H9 (cell line): ENCODE results near the gene NLRP1. TPM values are rescaled to one million over a fixed set of nuclear protein-coding genes. Genes with fewer than 3 reads are reported as not detected.

Source experiments
- DNase-seq: peaks from one replicate; pipeline ENCODE4 v3.0.0-alpha.2; 2017
- H2AFZ ChIP-seq: one replicate; pipeline ENCODE4 v1.6.1; 2013; ENCODE audit warnings: mild to moderate bottlenecking, low read length, control low read depth, moderate library complexity
- H2AK5ac ChIP-seq: 2 replicates; pipeline ENCODE4 v1.6.1; 2013; ENCODE audit warnings: low read length, control low read depth, mixed read lengths; ENCODE audit not compliant: insufficient read length
- H2BK120ac ChIP-seq: one replicate; pipeline ENCODE4 v1.6.1; 2013; ENCODE audit warnings: low read depth, mild to moderate bottlenecking, low read length, control low read depth, inconsistent platforms; ENCODE audit not compliant: poor library complexity, severe bottlenecking
- H2BK12ac ChIP-seq: 2 replicates; pipeline ENCODE4 v1.6.1; 2013; ENCODE audit warnings: low read length, control low read depth, mixed read lengths, low read depth; ENCODE audit not compliant: insufficient read length
- H2BK15ac ChIP-seq: 2 replicates; pipeline ENCODE4 v1.6.1; 2013; ENCODE audit warnings: low read depth, low read length, control low read depth
- H2BK20ac ChIP-seq: one replicate; pipeline ENCODE4 v1.6.1; 2013; ENCODE audit warnings: low read depth, mild to moderate bottlenecking, low read length, control low read depth, inconsistent platforms; ENCODE audit not compliant: poor library complexity, severe bottlenecking
- H2BK5ac ChIP-seq: 2 replicates; pipeline ENCODE4 v1.6.1; 2013; ENCODE audit warnings: low read length, control low read depth, mixed read lengths; ENCODE audit not compliant: insufficient read length
- H3K14ac ChIP-seq: 2 replicates; pipeline ENCODE4 v1.6.1; 2013; ENCODE audit warnings: low read length, control low read depth; ENCODE audit not compliant: insufficient read depth
- H3K18ac ChIP-seq: 2 replicates; pipeline ENCODE4 v1.6.1; 2013; ENCODE audit warnings: low read depth, mild to moderate bottlenecking, mixed read lengths, low read length, control low read depth; ENCODE audit not compliant: insufficient read length
- H3K23ac ChIP-seq: 2 replicates; pipeline ENCODE4 v1.6.1; 2013; ENCODE audit warnings: low read length, control low read depth, mixed read lengths, low read depth; ENCODE audit not compliant: insufficient read length
- H3K23me2 ChIP-seq: 2 replicates; pipeline ENCODE4 v1.6.1; 2013; ENCODE audit warnings: low read depth, mild to moderate bottlenecking, mixed read lengths, low read length, control low read depth; ENCODE audit not compliant: insufficient read length, poor library complexity, severe bottlenecking
- H3K27ac ChIP-seq: 2 replicates; pipeline ENCODE4 v1.5.1; 2013; ENCODE audit warnings: low read length, control low read depth, mixed read lengths, low read depth; ENCODE audit not compliant: insufficient read length
- H3K27me3 ChIP-seq: 2 replicates; pipeline ENCODE4 v1.6.1; 2013; ENCODE audit warnings: low read length, control low read depth, inconsistent platforms; ENCODE audit not compliant: insufficient read depth
- H3K4ac ChIP-seq: 2 replicates; pipeline ENCODE4 v1.6.1; 2013; ENCODE audit warnings: low read depth, mild to moderate bottlenecking, control low read depth, inconsistent platforms, low read length, moderate library complexity
- H3K4me1 ChIP-seq: 2 replicates; pipeline ENCODE4 v1.6.1; 2013; ENCODE audit warnings: low read length, control low read depth, inconsistent platforms; ENCODE audit not compliant: insufficient read depth
- H3K4me2 ChIP-seq: 2 replicates; pipeline ENCODE4 v1.6.1; 2013; ENCODE audit warnings: low read length, control low read depth, mixed read lengths; ENCODE audit not compliant: insufficient read length, insufficient read depth
- H3K56ac ChIP-seq: 2 replicates; pipeline ENCODE4 v1.6.1; 2013; ENCODE audit warnings: low read depth, mild to moderate bottlenecking, mixed read lengths, low read length, control low read depth; ENCODE audit not compliant: insufficient read length
- H3K79me1 ChIP-seq: 2 replicates; pipeline ENCODE4 v1.6.1; 2013; ENCODE audit warnings: low read depth, mild to moderate bottlenecking, moderate library complexity, low read length, control low read depth, inconsistent platforms; ENCODE audit not compliant: insufficient read depth, poor library complexity, severe bottlenecking
- H3K79me2 ChIP-seq: 2 replicates; pipeline ENCODE4 v1.6.1; 2013; ENCODE audit warnings: low read length, control low read depth, inconsistent platforms; ENCODE audit not compliant: insufficient read depth
- H3K9ac ChIP-seq: 2 replicates; pipeline ENCODE4 v1.6.1; 2013; ENCODE audit warnings: low read length, control low read depth, mixed read lengths; ENCODE audit not compliant: insufficient read length; ENCODE audit errors: extremely low read depth
- H3K9me3 ChIP-seq: one replicate; pipeline ENCODE4 v1.6.1; 2013; ENCODE audit warnings: low read depth, low read length, inconsistent platforms; ENCODE audit not compliant: control insufficient read depth
- H3T11ph ChIP-seq: one replicate; pipeline ENCODE4 v1.6.1; 2013; ENCODE audit warnings: mild to moderate bottlenecking, low read length, control low read depth, inconsistent platforms
- H4K20me1 ChIP-seq: one replicate; pipeline ENCODE4 v1.6.1; 2013; ENCODE audit not compliant: control insufficient read depth, insufficient read length, insufficient read depth
- H4K5ac ChIP-seq: 2 replicates; pipeline ENCODE4 v1.6.1; 2013; ENCODE audit warnings: low read depth, mild to moderate bottlenecking, mixed read lengths, low read length, control low read depth; ENCODE audit not compliant: insufficient read length
- H4K8ac ChIP-seq: replicated peaks from 2 replicates; pipeline ENCODE4 v1.6.1; 2013; ENCODE audit warnings: low read length, control low read depth, mixed read lengths, low read depth; ENCODE audit not compliant: insufficient read length
- H4K91ac ChIP-seq: 2 replicates; pipeline ENCODE4 v1.6.1; 2013; ENCODE audit warnings: low read depth, mild to moderate bottlenecking, moderate library complexity, mixed read lengths, low read length, control low read depth; ENCODE audit not compliant: insufficient read length
- H3K27ac Mint-ChIP-seq, 3 experiments: 2 replicates in 2 of 3; 3 replicates in 1 of 3; pipeline ENCODE4 v1.8.0; 2020 to 2021; ENCODE audit warnings: mixed read lengths in 3 of 3, mild to moderate bottlenecking in 1 of 3, moderate library complexity in 1 of 3
- H3K27me3 Mint-ChIP-seq: 2 replicates; pipeline ENCODE4 v1.8.0; 2021; ENCODE audit warnings: low read depth, mild to moderate bottlenecking, moderate library complexity, mixed read lengths
- H3K36me3 Mint-ChIP-seq, 3 experiments: 2 replicates in 2 of 3; 3 replicates in 1 of 3; pipeline ENCODE4 v1.8.0; 2020 to 2021; ENCODE audit warnings: low read depth in 3 of 3, mixed read lengths in 3 of 3; ENCODE audit not compliant: insufficient read depth in 1 of 3
- H3K4me1 Mint-ChIP-seq, 2 experiments: 2 replicates each; pipeline ENCODE4 v1.8.0; 2020; ENCODE audit warnings: mixed read lengths in 2 of 2
- H3K4me3 Mint-ChIP-seq, 2 experiments: 2 replicates in 1 of 2; 3 replicates in 1 of 2; pipeline ENCODE4 v1.8.0; 2020 to 2021; ENCODE audit warnings: mild to moderate bottlenecking in 2 of 2, mixed read lengths in 2 of 2, moderate library complexity in 1 of 2
- H3K9me3 Mint-ChIP-seq, 2 experiments: 2 replicates in 1 of 2; 3 replicates in 1 of 2; pipeline ENCODE4 v1.8.0; 2020; ENCODE audit warnings: mild to moderate bottlenecking in 2 of 2, mixed read lengths in 2 of 2, moderate library complexity in 1 of 2
- WGBS: extraction: QIAGEN DNeasy Blood & Tissue Kit; methylation state at CpG from one replicate; pipeline ENCODE4 v1.1.7; 2013; ENCODE audit warnings: missing lambda C conversion rate, low lambda C conversion rate, mixed read lengths; ENCODE audit not compliant: insufficient read length; ENCODE audit errors: extremely low coverage; 5-methylcytosine and 5-hydroxymethylcytosine counted together
- total RNA-seq: library from RNA; stranded (reverse); gene quantifications from 2 replicates; pipeline ENCODE4 v1.2.1, GENCODE V29; 2021
- TF ChIP-seq, protein P1 (sequence below): fragments of 200-600 bp; sonication (generic); conservative IDR thresholded peaks from 3 replicates; pipeline ENCODE4 v1.8.0; 2021; ENCODE audit warnings: antibody characterized with exemption, mild to moderate bottlenecking

NLRP1 gene
- total RNA-seq, 1 experiment from 2014 or later: 12.1 TPM

DNA sequence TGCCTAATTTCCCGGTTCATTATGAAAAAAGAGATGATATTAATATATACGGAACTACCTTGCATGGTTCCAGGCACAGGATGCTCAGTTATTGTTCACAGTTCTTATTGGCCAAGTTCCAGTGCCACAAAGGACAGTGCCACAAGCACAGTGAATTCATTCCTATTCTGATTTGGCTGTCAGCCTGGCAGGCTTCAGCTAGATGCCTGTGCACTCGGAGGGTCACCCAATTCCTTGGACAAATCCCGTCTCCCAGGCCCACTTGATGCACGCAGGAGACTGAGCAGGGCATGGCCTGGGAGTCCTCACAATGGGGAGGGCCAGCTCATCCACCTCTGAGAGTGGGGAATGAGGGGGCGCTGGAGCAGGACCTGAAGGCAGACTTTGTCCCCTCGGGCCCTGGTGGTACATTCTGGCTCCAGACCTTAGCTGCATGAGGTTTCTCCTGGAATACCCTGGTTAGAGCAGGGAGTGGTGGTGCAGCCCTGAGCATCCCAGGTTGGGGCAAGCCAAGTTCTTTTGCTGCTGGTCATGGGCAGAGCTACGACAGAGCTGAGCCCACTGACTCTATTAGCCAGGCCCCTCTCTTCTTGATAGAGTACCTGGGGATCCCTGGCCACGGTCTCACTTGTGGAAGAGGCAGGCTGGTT is 56.6 kb downstream of the NLRP1 start:
- H3K27me3 Mint-ChIP-seq: peaks cover 4% of the 10 kb centered on the region
- no peak overlapping the region for H3T11ph ChIP-seq
- no peak overlapping the region for H4K5ac ChIP-seq
- TF ChIP-seq, protein P1, sequence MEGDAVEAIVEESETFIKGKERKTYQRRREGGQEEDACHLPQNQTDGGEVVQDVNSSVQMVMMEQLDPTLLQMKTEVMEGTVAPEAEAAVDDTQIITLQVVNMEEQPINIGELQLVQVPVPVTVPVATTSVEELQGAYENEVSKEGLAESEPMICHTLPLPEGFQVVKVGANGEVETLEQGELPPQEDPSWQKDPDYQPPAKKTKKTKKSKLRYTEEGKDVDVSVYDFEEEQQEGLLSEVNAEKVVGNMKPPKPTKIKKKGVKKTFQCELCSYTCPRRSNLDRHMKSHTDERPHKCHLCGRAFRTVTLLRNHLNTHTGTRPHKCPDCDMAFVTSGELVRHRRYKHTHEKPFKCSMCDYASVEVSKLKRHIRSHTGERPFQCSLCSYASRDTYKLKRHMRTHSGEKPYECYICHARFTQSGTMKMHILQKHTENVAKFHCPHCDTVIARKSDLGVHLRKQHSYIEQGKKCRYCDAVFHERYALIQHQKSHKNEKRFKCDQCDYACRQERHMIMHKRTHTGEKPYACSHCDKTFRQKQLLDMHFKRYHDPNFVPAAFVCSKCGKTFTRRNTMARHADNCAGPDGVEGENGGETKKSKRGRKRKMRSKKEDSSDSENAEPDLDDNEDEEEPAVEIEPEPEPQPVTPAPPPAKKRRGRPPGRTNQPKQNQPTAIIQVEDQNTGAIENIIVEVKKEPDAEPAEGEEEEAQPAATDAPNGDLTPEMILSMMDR: no peak
- no peak overlapping the region for H3K4ac ChIP-seq
- H2BK120ac ChIP-seq: no peak overlapping the region
- H2AK5ac ChIP-seq: no peak overlapping the region
- H2BK5ac ChIP-seq: no peak overlapping the region
- H4K8ac ChIP-seq: no peak overlapping the region
- no peaks in the 10 kb centered on the region for H3K27me3 ChIP-seq
- H3K36me3 Mint-ChIP-seq: no peaks in the 10 kb centered on the region
- no peaks in the 10 kb centered on the region for H3K23me2 ChIP-seq
- no peak overlapping the region for H3K27ac Mint-ChIP-seq
- no peaks in the 10 kb centered on the region for H3K79me1 ChIP-seq
- no peak overlapping the region for H2AFZ ChIP-seq
- no peak overlapping the region for H3K14ac ChIP-seq
- no peak overlapping the region for H3K56ac ChIP-seq
- no peak for DNase-seq
- H3K9me3 ChIP-seq: no peaks in the 10 kb centered on the region
- H3K9me3 Mint-ChIP-seq: no peaks in the 10 kb centered on the region
- no peak overlapping the region for H3K27ac ChIP-seq
- no peak overlapping the region for H3K9ac ChIP-seq
- H2BK12ac ChIP-seq: no peak overlapping the region
- no peaks in the 10 kb centered on the region for H3K79me2 ChIP-seq
- WGBS: no CpG with 5 or more reads among the region's 9 CpGs
- H3K4me1 ChIP-seq: no peaks in the 10 kb centered on the region
- no peak overlapping the region for H3K4me2 ChIP-seq
- no peak overlapping the region for H3K4me3 Mint-ChIP-seq
- no peak overlapping the region for H4K91ac ChIP-seq
- no peaks in the 10 kb centered on the region for H3K4me1 Mint-ChIP-seq
- no peaks in the 10 kb centered on the region for H4K20me1 ChIP-seq
- H3K18ac ChIP-seq: no peak overlapping the region
- H3K23ac ChIP-seq: no peak overlapping the region
- no peak overlapping the region for H2BK20ac ChIP-seq
- H2BK15ac ChIP-seq: no peak overlapping the region
